Measurements from ENCODE around the gene TCP1.

DNA sequence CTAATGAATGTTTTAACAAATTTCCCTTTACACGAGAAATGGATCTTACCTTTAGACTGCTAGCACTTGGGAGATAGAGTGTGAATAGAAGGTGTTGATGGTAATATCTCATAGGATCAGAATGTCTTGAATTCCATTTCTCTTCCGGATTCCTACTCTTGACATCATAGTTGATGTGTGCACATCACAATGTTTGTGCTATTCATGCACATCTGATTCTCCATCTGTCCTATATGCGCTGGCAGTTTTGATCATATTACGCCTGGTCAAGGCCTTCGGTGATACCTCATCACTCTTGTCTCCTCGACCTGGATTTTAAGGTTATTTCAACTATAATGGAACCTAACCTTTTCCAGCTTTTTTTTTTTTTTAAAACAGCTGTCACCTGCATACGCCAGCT is 44.3 kb downstream of the TCP1 start:
- TF ChIP-seq EZH2 (IDR thresholded peaks at IDR 0.05; ENCODE audit: insufficient read depth, poor library complexity, severe bottlenecking): no peak
- no peak for TF ChIP-seq EZH2phosphoT487 (IDR thresholded peaks at IDR 0.05; ENCODE audit: insufficient read depth, low read depth)

Measured in GM23248 (cell line).